ACC112 (cell line): ENCODE results near the gene SNCAIP.

Experiments used
- H2AFZ ChIP-seq: fragments of 200-600 bp; sonication (generic); one replicate; pipeline ENCODE4 v1.6.0; 2017; ENCODE audit warnings: antibody characterized with exemption, low read length; ENCODE audit not compliant: unreplicated experiment
- H3K27ac ChIP-seq: fragments of 200-600 bp; sonication (generic); 2 replicates; pipeline ENCODE4 v1.5.1; 2014; ENCODE audit warnings: low read depth, mild to moderate bottlenecking, antibody characterized with exemption, low read length, moderate library complexity
- H3K27me3 ChIP-seq: fragments of 200-600 bp; sonication (generic); 2 replicates; pipeline ENCODE4 v1.6.1; 2014; ENCODE audit warnings: mild to moderate bottlenecking, antibody characterized with exemption, low read length, moderate library complexity, mixed read lengths; ENCODE audit not compliant: insufficient read depth
- H3K36me3 ChIP-seq: fragments of 200-600 bp; sonication (generic); 2 replicates; pipeline ENCODE4 v1.6.1; 2016; ENCODE audit warnings: mild to moderate bottlenecking, antibody characterized with exemption, low read length, moderate library complexity, mixed read lengths; ENCODE audit not compliant: insufficient read depth
- H3K4me1 ChIP-seq: fragments of 200-600 bp; sonication (generic); one replicate; pipeline ENCODE4 v1.6.1; 2016; ENCODE audit warnings: low read length, mixed read lengths; ENCODE audit not compliant: insufficient read depth, unreplicated experiment, control insufficient read depth
- H3K4me3 ChIP-seq: fragments of 200-600 bp; sonication (generic); 2 replicates; pipeline ENCODE4 v1.5.1; 2014; ENCODE audit warnings: mild to moderate bottlenecking, low read depth, low read length
- H3K79me2 ChIP-seq: fragments of 200-600 bp; sonication (generic); one replicate; pipeline ENCODE4 v1.6.0; 2016; ENCODE audit warnings: low read length; ENCODE audit not compliant: control insufficient read depth, unreplicated experiment, insufficient read depth

The SNCAIP gene

GRCh38 chr5:122392824-122393223, 80.8 kb downstream of the SNCAIP start:
- Histone ChIP-seq H2AFZ (no peak overlapping the region), H3K36me3 (no peaks in the 10 kb centered on the region), H3K79me2 (no peaks in the 10 kb centered on the region), H3K4me1 (no peaks in the 10 kb centered on the region), H3K27me3 (no peaks in the 10 kb centered on the region; the same call in 1 of the 2 replicates), H3K4me3 (no peak overlapping the region), H3K27ac (no peak overlapping the region)

DNA sequence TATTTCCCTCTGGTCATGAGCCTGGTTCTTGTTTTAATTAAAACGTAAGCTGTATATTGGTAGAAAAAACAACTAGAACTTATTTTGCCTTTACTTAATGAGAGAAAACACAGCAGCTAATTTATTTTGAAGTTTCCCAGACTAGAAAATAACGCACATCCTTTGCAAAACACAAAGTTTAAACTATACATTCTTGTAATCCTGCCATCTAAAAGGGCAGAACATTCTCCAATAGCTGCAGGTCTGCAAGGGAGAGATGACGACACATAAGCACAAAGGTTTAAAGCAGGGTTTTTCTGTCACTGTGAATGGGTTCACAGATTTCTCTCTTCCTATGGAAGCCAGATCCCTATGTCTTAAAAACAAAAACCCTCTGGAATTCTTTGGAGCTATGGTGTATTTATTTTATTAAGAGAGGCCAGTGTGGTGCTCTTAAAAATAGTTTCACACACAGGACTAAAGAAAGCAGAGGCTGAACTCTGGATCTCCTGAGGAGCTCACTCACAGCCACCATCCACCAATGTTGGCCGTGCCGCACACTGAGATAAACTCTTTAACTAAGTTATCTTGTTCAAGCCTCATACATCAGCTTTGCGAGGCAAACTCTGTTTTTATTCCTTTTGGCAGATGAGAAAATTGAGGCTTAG, 82.4 kb downstream of the SNCAIP start:
- H2AFZ ChIP-seq = no peak overlapping the region
- no peak overlapping the region for H3K4me3 ChIP-seq
- H3K27ac ChIP-seq = no peak overlapping the region
- H3K27me3 ChIP-seq = no peaks in the 10 kb centered on the region; the same call in 1 of the 2 replicates
- no peaks in the 10 kb centered on the region for H3K36me3 ChIP-seq
- no peaks in the 10 kb centered on the region for H3K4me1 ChIP-seq
- H3K79me2 ChIP-seq = no peaks in the 10 kb centered on the region

DNA sequence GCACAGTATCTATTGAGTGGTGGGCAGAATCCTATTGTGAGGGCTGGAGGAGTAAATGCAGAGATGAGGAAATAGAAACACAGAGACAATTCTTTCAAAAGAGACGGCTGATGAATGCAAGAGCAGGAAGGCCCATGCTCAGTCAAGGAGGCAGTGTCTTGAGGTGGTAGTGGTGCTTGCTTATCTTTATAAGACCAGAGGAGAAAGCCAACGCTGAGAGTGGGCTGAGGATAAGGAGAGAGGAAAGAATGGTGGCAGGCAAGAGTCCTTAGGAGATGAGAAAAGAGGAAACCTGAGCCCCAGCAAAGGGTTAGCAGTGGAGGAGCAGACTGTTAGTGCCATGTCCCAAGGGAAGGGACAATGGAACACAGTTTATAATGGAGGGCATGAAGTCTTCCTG, 86.0 kb downstream of the SNCAIP start:
- Histone ChIP-seq H3K4me1 (no peaks in the 10 kb centered on the region), H3K27me3 (no peaks in the 10 kb centered on the region), H3K36me3 (no peaks in the 10 kb centered on the region), H3K79me2 (no peaks in the 10 kb centered on the region), H3K4me3 (no peak overlapping the region), H3K27ac (no peak overlapping the region), H2AFZ (no peak overlapping the region)

DNA sequence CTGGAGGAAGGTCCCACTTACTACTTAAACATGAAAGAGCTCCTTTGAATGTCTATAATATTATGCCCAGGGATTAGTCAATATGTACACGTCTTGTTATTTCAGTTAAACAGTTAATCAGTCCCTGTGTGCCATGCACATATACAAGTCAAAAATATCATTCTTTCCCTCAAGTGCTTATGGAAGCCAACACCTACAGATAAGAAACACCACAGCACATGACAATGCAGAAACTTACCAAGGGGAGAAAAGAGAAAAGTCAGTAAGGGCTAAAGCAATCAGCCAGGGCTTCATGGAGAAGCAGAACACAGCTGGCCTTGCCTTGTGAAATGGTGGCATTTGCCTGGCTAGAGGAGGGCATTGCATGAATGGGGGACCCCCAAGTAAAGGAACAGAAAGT, 88.3 kb downstream of the SNCAIP start:
- Histone ChIP-seq H3K27me3 (no peaks in the 10 kb centered on the region), H3K36me3 (no peaks in the 10 kb centered on the region), H2AFZ (no peak overlapping the region), H3K27ac (no peak overlapping the region), H3K4me1 (no peaks in the 10 kb centered on the region), H3K4me3 (no peak overlapping the region), H3K79me2 (no peaks in the 10 kb centered on the region)

- Histone ChIP-seq H3K4me1 (no peaks in the 10 kb centered on the region), H3K27me3 (no peaks in the 10 kb centered on the region), H3K79me2 (no peaks in the 10 kb centered on the region), H2AFZ (no peak overlapping the region), H3K4me3 (no peak overlapping the region), H3K27ac (no peak overlapping the region), H3K36me3 (no peaks in the 10 kb centered on the region)
These were observed 88.9 kb downstream of the SNCAIP start for GRCh38 chr5:122400938-122401337.

GRCh38 chr5:122401976-122402725, 90.1 kb downstream of the SNCAIP start:
- Histone ChIP-seq H3K4me1 (no peaks in the 10 kb centered on the region), H3K79me2 (no peaks in the 10 kb centered on the region), H3K4me3 (no peak overlapping the region), H3K27me3 (no peaks in the 10 kb centered on the region), H2AFZ (no peak overlapping the region), H3K27ac (no peak overlapping the region), H3K36me3 (no peaks in the 10 kb centered on the region)

DNA sequence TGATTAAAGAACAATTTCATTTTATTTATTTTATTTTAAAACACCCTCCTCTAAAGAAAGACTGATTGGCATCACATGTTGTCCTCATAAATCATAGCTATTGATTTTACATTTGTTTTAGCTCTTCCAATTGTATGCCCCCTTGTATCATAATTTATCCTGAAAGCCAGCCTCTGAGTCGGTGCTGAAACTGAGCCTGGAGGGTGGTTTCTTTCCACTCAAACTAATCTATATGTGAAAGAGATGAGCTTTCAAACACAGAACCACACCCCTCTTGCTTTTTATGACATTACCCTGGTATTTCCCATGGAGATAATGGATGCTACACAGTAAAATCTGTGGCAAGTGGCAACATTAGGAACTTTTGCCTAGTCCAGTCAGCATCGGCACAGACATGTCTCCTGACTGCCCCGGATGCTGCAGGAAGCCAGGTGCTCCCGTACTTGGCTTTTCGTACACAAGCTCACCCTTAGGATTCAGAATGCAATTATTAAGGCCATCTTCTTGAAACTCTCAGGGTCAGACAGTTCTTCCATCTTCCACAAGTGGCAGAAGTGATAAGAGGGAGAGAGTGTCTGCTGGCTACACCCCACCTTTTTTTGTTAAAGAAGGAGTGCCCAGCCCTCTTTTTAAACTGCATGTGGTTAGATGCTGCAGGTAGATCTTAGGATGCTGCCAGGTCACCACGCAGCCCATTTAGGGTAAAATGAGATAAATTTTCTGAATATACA, 91.1 kb downstream of the SNCAIP start:
- H3K4me3 ChIP-seq = no peak overlapping the region
- no peaks in the 10 kb centered on the region for H3K27me3 ChIP-seq
- H3K79me2 ChIP-seq = no peaks in the 10 kb centered on the region
- H3K27ac ChIP-seq = no peak overlapping the region
- no peak overlapping the region for H2AFZ ChIP-seq
- H3K36me3 ChIP-seq = no peaks in the 10 kb centered on the region
- no peaks in the 10 kb centered on the region for H3K4me1 ChIP-seq

GRCh38 chr5:122404018-122404417, 92.0 kb downstream of the SNCAIP start:
- Histone ChIP-seq H3K79me2 (no peaks in the 10 kb centered on the region), H3K36me3 (no peaks in the 10 kb centered on the region), H3K27me3 (no peaks in the 10 kb centered on the region), H2AFZ (no peak overlapping the region), H3K4me3 (no peak overlapping the region), H3K4me1 (no peaks in the 10 kb centered on the region), H3K27ac (no peak overlapping the region)

- Histone ChIP-seq H3K4me3 (no peak overlapping the region), H3K4me1 (no peaks in the 10 kb centered on the region), H3K36me3 (no peaks in the 10 kb centered on the region), H3K27ac (no peak overlapping the region), H3K79me2 (no peaks in the 10 kb centered on the region), H3K27me3 (no peaks in the 10 kb centered on the region), H2AFZ (no peak overlapping the region)
These were observed 92.8 kb downstream of the SNCAIP start for GRCh38 chr5:122404653-122405362.

GRCh38 chr5:122405751-122406150, 93.7 kb downstream of the SNCAIP start:
- no peaks in the 10 kb centered on the region for H3K36me3 ChIP-seq
- no peaks in the 10 kb centered on the region for H3K79me2 ChIP-seq
- H3K4me3 ChIP-seq = no peak overlapping the region
- no peaks in the 10 kb centered on the region for H3K4me1 ChIP-seq
- H3K27me3 ChIP-seq = no peaks in the 10 kb centered on the region
- no peak overlapping the region for H3K27ac ChIP-seq
- H2AFZ ChIP-seq = no peak overlapping the region
